ENCODE data around the gene SKOR1. TPM values are rescaled to one million over a fixed set of nuclear protein-coding genes. Genes with fewer than 3 reads are reported as not detected.

SKOR1 gene
- total RNA-seq, 1 experiment from 2014 or later = 0.13 TPM

DNA sequence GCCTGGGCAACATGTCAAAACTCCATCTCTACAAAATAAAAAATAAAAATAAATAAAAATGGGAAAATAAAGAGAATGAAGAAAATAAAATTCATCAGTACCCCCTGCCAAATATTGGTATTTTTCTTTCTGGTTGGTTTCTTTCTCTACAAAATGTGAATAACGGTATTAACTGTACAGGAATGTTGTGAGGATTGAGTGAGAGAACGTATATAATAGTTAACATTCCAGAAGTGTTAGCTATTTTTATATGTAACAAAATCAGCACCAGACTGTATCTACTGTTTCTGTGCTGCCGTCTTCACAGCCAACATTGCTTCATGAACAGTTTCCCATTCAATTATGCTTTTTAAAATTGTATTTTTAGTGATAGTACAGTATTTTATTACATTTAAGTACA lies 40.0 kb downstream of the SKOR1 start:
- H2BK5ac ChIP-seq (ENCODE audit: insufficient read length, low read length) = no peak overlapping the region
- Mint-ChIP-seq H3K27ac (no peak overlapping the region), H3K36me3 (ENCODE audit: insufficient read depth in 1 of 3, low read depth in 3 of 3) (peaks cover 1 to 10% (median 8%) of the 10 kb centered on the region in 3 experiments; a peak in 4 of 7 replicates), H3K27me3 (ENCODE audit: low read depth) (peaks cover 22% of the 10 kb centered on the region), H3K4me3 (no peak overlapping the region), H3K9me3 (peaks cover 10 to 12% of the 10 kb centered on the region in 2 experiments), H3K4me1 (peaks cover 18 to 19% of the 10 kb centered on the region in 2 experiments)
- no peaks in the 10 kb centered on the region; the same call in 1 of the 2 replicates for H3K4me1 ChIP-seq (ENCODE audit: insufficient read depth, low read length)
- H3K4ac ChIP-seq (ENCODE audit: low read depth, low read length) = no peak overlapping the region
- H3K9ac ChIP-seq (ENCODE audit: extremely low read depth, insufficient read length, low read length) = no peak overlapping the region
- H3K4me2 ChIP-seq (ENCODE audit: insufficient read depth, insufficient read length, low read length) = no peak overlapping the region
- no peaks in the 10 kb centered on the region for H3K27me3 ChIP-seq (ENCODE audit: insufficient read depth, low read length)
- no peaks in the 10 kb centered on the region for H3K23me2 ChIP-seq (ENCODE audit: insufficient read length, low read depth, low read length, poor library complexity, severe bottlenecking)
- no peaks in the 10 kb centered on the region for H3K9me3 ChIP-seq (ENCODE audit: control insufficient read depth, low read depth, low read length)
- H2AK5ac ChIP-seq (ENCODE audit: insufficient read length, low read length) = no peak overlapping the region
- no peak overlapping the region for H3K23ac ChIP-seq (ENCODE audit: insufficient read length, low read depth, low read length)
- no peak overlapping the region for H3K56ac ChIP-seq (ENCODE audit: insufficient read length, low read depth, low read length)
- no peak overlapping the region for H3K27ac ChIP-seq (ENCODE audit: insufficient read length, low read depth, low read length)
- no peak overlapping the region for H4K8ac ChIP-seq (replicated peaks; ENCODE audit: insufficient read length, low read depth, low read length)
- TF ChIP-seq CTCF (conservative IDR thresholded peaks at IDR 0.05) = no peak
- H2BK120ac ChIP-seq (ENCODE audit: low read depth, low read length, poor library complexity, severe bottlenecking) = no peak overlapping the region
- H3K18ac ChIP-seq (ENCODE audit: insufficient read length, low read depth, low read length) = no peak overlapping the region
- no peak overlapping the region for H3K14ac ChIP-seq (ENCODE audit: insufficient read depth, low read length)
- no peak overlapping the region for H2BK15ac ChIP-seq (ENCODE audit: low read depth, low read length)
- DNase-seq = no peak
- no CpG with 5 or more reads among the region's 3 CpGs for WGBS (ENCODE audit: extremely low coverage, insufficient read length, low lambda C conversion rate)
- no peaks in the 10 kb centered on the region for H3K79me1 ChIP-seq (ENCODE audit: insufficient read depth, low read depth, low read length, poor library complexity, severe bottlenecking)
- H3T11ph ChIP-seq (ENCODE audit: low read length) = no peak overlapping the region
- H2AFZ ChIP-seq (ENCODE audit: low read length) = no peak overlapping the region
- H2BK20ac ChIP-seq (ENCODE audit: low read depth, low read length, poor library complexity, severe bottlenecking) = no peak overlapping the region
- H4K91ac ChIP-seq (ENCODE audit: insufficient read length, low read depth, low read length) = no peak overlapping the region
- H4K20me1 ChIP-seq (ENCODE audit: control insufficient read depth, insufficient read depth, insufficient read length) = no peaks in the 10 kb centered on the region
- no peak overlapping the region for H2BK12ac ChIP-seq (ENCODE audit: insufficient read length, low read depth, low read length)
- H4K5ac ChIP-seq (ENCODE audit: insufficient read length, low read depth, low read length) = no peak overlapping the region
- H3K79me2 ChIP-seq (ENCODE audit: insufficient read depth, low read length) = no peaks in the 10 kb centered on the region
